HEK293T (cell line): Measurements from ENCODE around the gene MACROD2.

Experiments
- BHLHE40 ChIP-seq: fragments of 450-650 bp; IDR thresholded peaks from 2 replicates; pipeline ENCODE4 v1.6.1; 2016; ENCODE audit warnings: mild to moderate bottlenecking, moderate library complexity, borderline replicate concordance
- ELF4 ChIP-seq: fragments of 450-650 bp; IDR thresholded peaks from 2 replicates; pipeline ENCODE4 v1.6.1; 2017; ENCODE audit warnings: antibody characterized with exemption
- FOXA1 ChIP-seq: fragments of 450-650 bp; IDR thresholded peaks from 2 replicates; pipeline ENCODE4 v1.6.1; 2016; ENCODE audit warnings: mild to moderate bottlenecking
- FOXK2 ChIP-seq: fragments of 450-650 bp; IDR thresholded peaks from 2 replicates; pipeline ENCODE4 v1.6.1; 2016; ENCODE audit warnings: mild to moderate bottlenecking
- FOXM1 ChIP-seq: fragments of 450-650 bp; IDR thresholded peaks from 2 replicates; pipeline ENCODE4 v1.6.1; 2017; ENCODE audit warnings: mild to moderate bottlenecking, borderline replicate concordance
- HDGF ChIP-seq: fragments of 450-650 bp; IDR thresholded peaks from 2 replicates; pipeline ENCODE4 v1.6.1; 2017; ENCODE audit warnings: antibody characterized with exemption, borderline replicate concordance
- L3MBTL2 ChIP-seq: fragments of 450-650 bp; conservative IDR thresholded peaks from 2 replicates; pipeline ENCODE4 v1.6.1; 2016; ENCODE audit warnings: mild to moderate bottlenecking
- LEF1 ChIP-seq: fragments of 450-650 bp; IDR thresholded peaks from 2 replicates; pipeline ENCODE4 v1.6.1; 2017; ENCODE audit warnings: mild to moderate bottlenecking, borderline replicate concordance
- PKNOX1 ChIP-seq: fragments of 450-650 bp; IDR thresholded peaks from 2 replicates; pipeline ENCODE4 v1.6.1; 2016
- SP1 ChIP-seq: fragments of 450-650 bp; IDR thresholded peaks from 2 replicates; pipeline ENCODE4 v1.6.1; 2017
- SUZ12 ChIP-seq: fragments of 450-650 bp; IDR thresholded peaks from 2 replicates; pipeline ENCODE4 v1.6.1; 2016; ENCODE audit warnings: mild to moderate bottlenecking
- ZNF384 ChIP-seq: fragments of 450-650 bp; IDR thresholded peaks from 2 replicates; pipeline ENCODE4 v1.6.1; 2016

GRCh38 chr20:15235471-15236198 lies 1240.3 kb downstream of the MACROD2 start:
- TF ChIP-seq ELF4: no peak
- no peak for TF ChIP-seq SUZ12
- no peak for TF ChIP-seq FOXK2
- no peak for TF ChIP-seq FOXM1
- TF ChIP-seq BHLHE40: no peak
- TF ChIP-seq L3MBTL2: no peak
- TF ChIP-seq FOXA1: no peak
- no peak for TF ChIP-seq SP1
- TF ChIP-seq HDGF: no peak
- no peak for TF ChIP-seq PKNOX1
- no peak for TF ChIP-seq ZNF384
- TF ChIP-seq LEF1: no peak
